ENCODE results near the gene CTNNA1.

DNA sequence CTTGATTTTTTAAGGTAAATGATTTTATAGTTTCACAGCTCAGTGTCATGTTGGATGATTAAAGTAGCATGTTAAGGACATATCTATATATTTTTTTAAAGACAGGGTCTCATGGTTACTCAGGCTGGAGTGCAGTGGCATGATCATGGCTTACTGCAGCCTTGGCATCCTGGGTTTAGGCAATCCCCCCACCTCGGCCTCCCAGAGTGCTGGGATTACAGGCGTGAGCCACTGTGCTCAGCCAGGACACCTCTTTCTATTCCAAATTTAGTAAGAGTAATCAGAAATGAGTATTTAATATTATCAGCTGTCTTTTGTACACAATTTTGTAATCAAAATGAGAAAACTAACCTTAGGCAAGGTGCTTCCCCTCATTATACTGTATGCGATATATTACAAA is 160.5 kb downstream of the CTNNA1 start:
- TF ChIP-seq POLR2A (IDR thresholded peaks at IDR 0.05) (no peak), CTCF (IDR thresholded peaks at IDR 0.05) (no peak)

All from lower leg skin (tissue), 3 donors.